ENCODE measurements around the gene MAP4K4. TPM values are rescaled to one million over a fixed set of nuclear protein-coding genes. Genes with fewer than 3 reads are reported as not detected.
A peak's percentile ranks its signal among the peaks of the same experiment; 100 is the strongest.

The MAP4K4 gene
- total RNA-seq, 1 donor from 2014 or later, result 48.0 TPM

DNA sequence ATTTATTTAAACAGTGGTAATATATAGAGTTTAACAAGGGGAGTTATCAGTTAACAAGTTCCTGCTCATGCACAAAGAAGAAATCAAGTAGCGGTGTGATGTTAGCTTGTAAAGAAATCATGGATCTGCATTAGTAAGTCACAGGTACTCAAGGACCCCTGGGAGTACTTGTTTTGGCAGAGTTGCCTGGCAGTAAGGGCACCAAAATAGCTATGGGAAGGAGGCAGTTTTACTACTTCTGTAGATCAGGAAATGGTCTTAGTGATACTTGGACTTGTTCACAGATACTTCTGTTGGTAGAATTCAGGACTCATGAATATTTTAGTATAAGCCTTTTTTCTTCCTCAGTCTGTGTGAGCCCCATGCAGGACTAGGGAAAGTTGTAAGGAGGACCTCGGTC is 186.9 kb downstream of the MAP4K4 start:
- intact Hi-C loops (cut with DNase I), result loop anchor here (5.0 kb wide), 1 partner anchor 358 kb away; no protein-coding TSS in a partner anchor
- no peaks in the 10 kb centered on the region for H3K9me3 ChIP-seq
- H3K27me3 ChIP-seq, result no peaks in the 10 kb centered on the region
- no peak for DNase-seq (ENCODE audit: low spot score in 2 of 2)
- TF ChIP-seq, protein P1, sequence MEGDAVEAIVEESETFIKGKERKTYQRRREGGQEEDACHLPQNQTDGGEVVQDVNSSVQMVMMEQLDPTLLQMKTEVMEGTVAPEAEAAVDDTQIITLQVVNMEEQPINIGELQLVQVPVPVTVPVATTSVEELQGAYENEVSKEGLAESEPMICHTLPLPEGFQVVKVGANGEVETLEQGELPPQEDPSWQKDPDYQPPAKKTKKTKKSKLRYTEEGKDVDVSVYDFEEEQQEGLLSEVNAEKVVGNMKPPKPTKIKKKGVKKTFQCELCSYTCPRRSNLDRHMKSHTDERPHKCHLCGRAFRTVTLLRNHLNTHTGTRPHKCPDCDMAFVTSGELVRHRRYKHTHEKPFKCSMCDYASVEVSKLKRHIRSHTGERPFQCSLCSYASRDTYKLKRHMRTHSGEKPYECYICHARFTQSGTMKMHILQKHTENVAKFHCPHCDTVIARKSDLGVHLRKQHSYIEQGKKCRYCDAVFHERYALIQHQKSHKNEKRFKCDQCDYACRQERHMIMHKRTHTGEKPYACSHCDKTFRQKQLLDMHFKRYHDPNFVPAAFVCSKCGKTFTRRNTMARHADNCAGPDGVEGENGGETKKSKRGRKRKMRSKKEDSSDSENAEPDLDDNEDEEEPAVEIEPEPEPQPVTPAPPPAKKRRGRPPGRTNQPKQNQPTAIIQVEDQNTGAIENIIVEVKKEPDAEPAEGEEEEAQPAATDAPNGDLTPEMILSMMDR (IDR thresholded peaks at IDR 0.05), result no peak
- peak overlapping the region in 1 of 2 donors; percentile 8 for H3K27ac ChIP-seq
- H3K36me3 ChIP-seq, result peaks cover 17 to 30% of the 10 kb centered on the region in 2 donors
- no peak overlapping the region for H3K4me3 ChIP-seq
- H3K4me1 ChIP-seq, result peaks cover 0 to 6% of the 10 kb centered on the region in 2 donors

DNA sequence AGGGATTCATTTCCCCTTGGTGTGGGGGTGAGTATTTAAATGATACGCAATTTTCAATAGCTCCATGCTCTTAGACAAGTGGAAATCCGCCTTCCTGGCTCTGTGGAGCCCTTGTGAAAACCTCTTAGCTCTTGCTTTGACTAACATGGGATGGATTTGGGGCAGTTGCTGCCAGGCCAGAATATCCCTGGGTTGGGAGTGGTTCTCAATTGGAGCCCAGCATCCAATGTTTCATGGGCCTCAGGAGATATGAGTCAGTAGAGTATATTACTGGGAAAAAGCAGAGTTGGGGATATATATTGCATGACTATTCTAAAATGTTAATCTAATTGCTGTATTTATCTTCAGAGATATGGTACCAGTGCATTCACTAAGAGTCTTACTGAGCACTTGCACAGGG is 189.8 kb downstream of the MAP4K4 start:
- Histone ChIP-seq H3K36me3 (peaks cover 28 to 55% of the 10 kb centered on the region in 2 donors), H3K27me3 (no peaks in the 10 kb centered on the region), H3K4me3 (no peak overlapping the region), H3K4me1 (peaks cover 0 to 3% of the 10 kb centered on the region in 2 donors), H3K27ac (no peak overlapping the region), H3K9me3 (no peaks in the 10 kb centered on the region)
- intact Hi-C loops (cut with DNase I), result no loop called here
- TF ChIP-seq, protein P1 (IDR thresholded peaks at IDR 0.05), result no peak
- no peak for DNase-seq (ENCODE audit: low spot score in 2 of 2)

DNA sequence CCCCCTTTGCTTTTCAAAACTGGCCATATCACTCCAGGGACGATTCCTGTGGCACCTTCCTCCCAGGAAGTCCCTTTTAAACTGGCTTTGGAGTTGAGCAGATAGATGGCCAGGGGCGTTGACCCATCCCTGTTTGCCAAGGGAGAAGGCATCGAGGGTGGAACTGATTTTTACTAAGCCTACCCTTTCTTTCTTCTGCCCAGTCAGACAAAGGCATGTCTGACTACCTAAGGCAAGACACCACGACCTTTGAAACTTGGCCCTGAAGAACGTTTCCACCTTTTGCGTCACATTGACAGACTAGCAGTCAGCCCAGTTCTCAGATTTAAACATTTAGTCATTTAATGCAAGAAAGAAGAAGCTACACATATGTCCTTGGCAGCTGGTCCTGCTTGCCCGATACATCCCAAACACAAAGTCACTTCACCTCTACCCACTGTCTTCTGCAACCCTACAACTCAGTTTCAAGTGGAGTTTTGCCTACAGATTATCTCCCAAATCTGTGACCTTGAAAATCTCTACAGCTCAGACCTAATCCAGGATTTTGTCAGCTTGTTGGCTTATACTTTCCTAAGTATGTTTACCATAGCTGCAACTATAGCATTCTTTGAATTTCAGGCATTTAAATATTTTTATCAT is 192.1 kb downstream of the MAP4K4 start:
- Histone ChIP-seq H3K4me3 (no peak overlapping the region), H3K27me3 (no peaks in the 10 kb centered on the region), H3K9me3 (no peaks in the 10 kb centered on the region), H3K4me1 (peaks cover 0 to under 1% of the 10 kb centered on the region in 2 donors), H3K27ac (no peak overlapping the region), H3K36me3 (peaks cover 32 to 56% of the 10 kb centered on the region in 2 donors)
- intact Hi-C loops (cut with DNase I), result no loop called here
- TF ChIP-seq, protein P1 (IDR thresholded peaks at IDR 0.05), result no peak
- DNase-seq (ENCODE audit: low spot score in 2 of 2), result no peak

DNA sequence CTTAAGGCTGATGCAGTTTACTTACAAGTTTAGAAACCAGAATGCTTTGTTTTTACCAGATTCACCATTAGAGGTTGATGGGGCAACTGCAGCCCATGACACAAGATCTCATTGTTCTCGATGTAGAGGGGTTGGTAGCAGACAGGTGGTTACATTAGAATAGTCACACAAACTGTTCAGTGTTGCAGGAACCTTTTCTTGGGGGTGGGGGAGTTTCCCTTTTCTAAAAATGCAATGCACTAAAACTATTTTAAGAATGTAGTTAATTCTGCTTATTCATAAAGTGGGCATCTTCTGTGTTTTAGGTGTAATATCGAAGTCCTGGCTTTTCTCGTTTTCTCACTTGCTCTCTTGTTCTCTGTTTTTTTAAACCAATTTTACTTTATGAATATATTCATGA is 194.9 kb downstream of the MAP4K4 start:
- no peaks in the 10 kb centered on the region for H3K9me3 ChIP-seq
- no peak for DNase-seq (ENCODE audit: low spot score in 2 of 2)
- H3K27me3 ChIP-seq, result no peaks in the 10 kb centered on the region
- no peaks in the 10 kb centered on the region for H3K4me1 ChIP-seq
- no peak overlapping the region for H3K27ac ChIP-seq
- TF ChIP-seq, protein P1 (IDR thresholded peaks at IDR 0.05), result no peak
- H3K36me3 ChIP-seq, result peaks cover 25 to 54% of the 10 kb centered on the region in 2 donors
- intact Hi-C loops (cut with DNase I), result no loop called here
- H3K4me3 ChIP-seq, result no peak overlapping the region

DNA sequence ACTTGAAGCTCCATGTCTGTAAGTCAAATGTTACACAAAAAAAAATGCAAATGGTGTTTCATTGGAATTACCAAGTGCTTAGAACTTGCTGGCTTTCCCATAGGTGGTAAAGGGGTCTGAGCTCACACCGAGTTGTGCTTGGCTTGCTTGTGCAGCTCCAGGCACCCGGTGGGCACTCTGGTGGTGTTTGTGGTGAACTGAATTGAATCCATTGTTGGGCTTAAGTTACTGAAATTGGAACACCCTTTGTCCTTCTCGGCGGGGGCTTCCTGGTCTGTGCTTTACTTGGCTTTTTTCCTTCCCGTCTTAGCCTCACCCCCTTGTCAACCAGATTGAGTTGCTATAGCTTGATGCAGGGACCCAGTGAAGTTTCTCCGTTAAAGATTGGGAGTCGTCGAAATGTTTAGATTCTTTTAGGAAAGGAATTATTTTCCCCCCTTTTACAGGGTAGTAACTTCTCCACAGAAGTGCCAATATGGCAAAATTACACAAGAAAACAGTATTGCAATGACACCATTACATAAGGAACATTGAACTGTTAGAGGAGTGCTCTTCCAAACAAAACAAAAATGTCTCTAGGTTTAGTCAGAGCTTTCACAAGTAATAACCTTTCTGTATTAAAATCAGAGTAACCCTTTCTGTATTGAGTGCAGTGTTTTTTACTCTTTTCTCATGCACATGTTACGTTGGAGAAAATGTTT is 196.3 kb downstream of the MAP4K4 start:
- Histone ChIP-seq H3K4me1 (no peaks in the 10 kb centered on the region), H3K4me3 (no peak overlapping the region), H3K27ac (no peak overlapping the region), H3K9me3 (no peaks in the 10 kb centered on the region), H3K27me3 (no peaks in the 10 kb centered on the region), H3K36me3 (peaks cover 15 to 39% of the 10 kb centered on the region in 2 donors)
- TF ChIP-seq, protein P1 (IDR thresholded peaks at IDR 0.05), result no peak
- intact Hi-C loops (cut with DNase I), result no loop called here
- no peak for DNase-seq (ENCODE audit: low spot score in 2 of 2)
